Endothelial cell (in vitro differentiated cells): ENCODE measurements around the gene PLCB3. TPM values are rescaled to one million over a fixed set of nuclear protein-coding genes. Genes with fewer than 3 reads are reported as not detected.

Source experiments
- DNase-seq: peaks from one replicate; pipeline ENCODE4 v3.0.0; 2021; ENCODE audit warnings: low spot score
- H3K27ac Mint-ChIP-seq: one replicate; pipeline ENCODE4 v1.8.0; 2021; ENCODE audit warnings: mixed read lengths, inconsistent platforms; ENCODE audit not compliant: unreplicated experiment
- H3K27me3 Mint-ChIP-seq: one replicate; pipeline ENCODE4 v1.8.0; 2021; ENCODE audit warnings: mild to moderate bottlenecking, moderate library complexity, mixed read lengths, inconsistent platforms; ENCODE audit not compliant: unreplicated experiment
- H3K36me3 Mint-ChIP-seq: one replicate; pipeline ENCODE4 v1.8.0; 2021; ENCODE audit warnings: mild to moderate bottlenecking, low read depth, mixed read lengths, inconsistent platforms; ENCODE audit not compliant: unreplicated experiment
- H3K4me1 Mint-ChIP-seq: one replicate; pipeline ENCODE4 v1.8.0; 2021; ENCODE audit warnings: mild to moderate bottlenecking, mixed read lengths, inconsistent platforms; ENCODE audit not compliant: unreplicated experiment
- H3K4me3 Mint-ChIP-seq: one replicate; pipeline ENCODE4 v1.8.0; 2021; ENCODE audit warnings: mild to moderate bottlenecking, mixed read lengths, inconsistent platforms; ENCODE audit not compliant: unreplicated experiment
- H3K9me3 Mint-ChIP-seq: one replicate; pipeline ENCODE4 v1.8.0; 2021; ENCODE audit warnings: mixed read lengths, inconsistent platforms; ENCODE audit not compliant: unreplicated experiment
- CTCF ChIP-seq: fragments of 200-600 bp; sonication (generic); IDR thresholded peaks from one replicate; pipeline ENCODE4 v1.5.0; 2021; ENCODE audit warnings: antibody characterized with exemption; ENCODE audit not compliant: unreplicated experiment
- total RNA-seq: library from RNA; stranded (reverse); fragmentation: NEBNext Ultra II Directional; extraction: Animal tissue kit (Norgen Biotek cat#: 25700); gene quantifications from one replicate; pipeline ENCODE4 v1.2.1, GENCODE V29; 2021; ENCODE audit not compliant: unreplicated experiment

PLCB3 gene
- total RNA-seq, 1 donor from 2014 or later, result 51.0 TPM

- Mint-ChIP-seq H3K27me3 (peaks cover 16% of the 10 kb centered on the region), H3K4me1 (peaks cover 4% of the 10 kb centered on the region), H3K36me3 (peaks cover 23% of the 10 kb centered on the region), H3K27ac (no peak overlapping the region), H3K9me3 (no peaks in the 10 kb centered on the region), H3K4me3 (no peak overlapping the region)
- TF ChIP-seq CTCF, result no peak
- DNase-seq, result no peak
These were observed 11.1 kb downstream of the PLCB3 start for GRCh38 chr11:64262271-64263002.

GRCh38 chr11:64263021-64263946, 12.0 kb downstream of the PLCB3 start:
- no peak for DNase-seq
- Mint-ChIP-seq H3K4me3 (no peak overlapping the region), H3K36me3 (peaks cover 30% of the 10 kb centered on the region), H3K4me1 (peaks cover 11% of the 10 kb centered on the region), H3K9me3 (no peaks in the 10 kb centered on the region), H3K27ac (no peak overlapping the region), H3K27me3 (peaks cover 22% of the 10 kb centered on the region)
- no peak for TF ChIP-seq CTCF

GRCh38 chr11:64263947-64264317, 12.6 kb downstream of the PLCB3 start:
- TF ChIP-seq CTCF, result no peak
- no peak for DNase-seq
- H3K27me3 Mint-ChIP-seq, result peaks cover 25% of the 10 kb centered on the region
- H3K9me3 Mint-ChIP-seq, result no peaks in the 10 kb centered on the region
- H3K4me1 Mint-ChIP-seq, result peaks cover 15% of the 10 kb centered on the region
- no peak overlapping the region for H3K4me3 Mint-ChIP-seq
- H3K36me3 Mint-ChIP-seq, result peaks cover 30% of the 10 kb centered on the region
- H3K27ac Mint-ChIP-seq, result no peak overlapping the region

- no peak overlapping the region for H3K4me3 Mint-ChIP-seq
- peaks cover 27% of the 10 kb centered on the region for H3K36me3 Mint-ChIP-seq
- no peak overlapping the region for H3K27ac Mint-ChIP-seq
- no peaks in the 10 kb centered on the region for H3K9me3 Mint-ChIP-seq
- peaks cover 17% of the 10 kb centered on the region for H3K4me1 Mint-ChIP-seq
- no peak for DNase-seq
- no peak for TF ChIP-seq CTCF
- H3K27me3 Mint-ChIP-seq, result peaks cover 24% of the 10 kb centered on the region
These were observed 13.1 kb downstream of the PLCB3 start for GRCh38 chr11:64264371-64264852.
